Ishikawa (cell line): ENCODE measurements around the gene SORBS2.

Experiments
- CEBPB ChIP-seq: IDR thresholded peaks from 2 replicates; pipeline ENCODE4 v1.6.1; 2012
- EGR1 ChIP-seq: IDR thresholded peaks from 2 replicates; pipeline ENCODE4 v1.6.1; 2012
- EP300 ChIP-seq: IDR thresholded peaks from 2 replicates; pipeline ENCODE4 v1.6.1; 2012; ENCODE audit warnings: borderline replicate concordance
- FOXM1 ChIP-seq: IDR thresholded peaks from 2 replicates; pipeline ENCODE4 v1.6.1; 2012; ENCODE audit warnings: low read depth, borderline replicate concordance
- TCF12 ChIP-seq: IDR thresholded peaks from 2 replicates; pipeline ENCODE4 v1.6.1; 2012; ENCODE audit warnings: low read depth
- USF1 ChIP-seq: IDR thresholded peaks from 2 replicates; pipeline ENCODE4 v1.6.1; 2012

- TF ChIP-seq CEBPB = no peak
- no peak for TF ChIP-seq EGR1
- no peak for TF ChIP-seq USF1
- TF ChIP-seq TCF12 = no peak
- TF ChIP-seq FOXM1 = no peak
- TF ChIP-seq EP300 = no peak
Measured at GRCh38 chr4:185713731-185714130, 98.3 kb downstream of the SORBS2 start.
